ENCODE data around the gene FOXJ3. TPM values are rescaled to one million over a fixed set of nuclear protein-coding genes. Genes with fewer than 3 reads are reported as not detected.

FOXJ3 gene
- total and polyA plus RNA-seq, 2 of the 13 experiments (the other 11 are each of a cell fraction or from before 2014, with no cell fraction given), result 16.6 to 48.5 TPM

- ATAC-seq (no peak), DNase-seq (ENCODE audit: low spot score) (no peak), FAIRE-seq (no peak)
- POLR2A ChIA-PET, result no interaction called here
- H3K9me3 ChIP-seq (ENCODE audit: low read length), result no peaks in the 10 kb centered on the region
- H3K27me3 ChIP-seq (ENCODE audit: control insufficient read depth in 1 of 2, insufficient read depth in 2 of 2, low read length in 2 of 2), result no peaks in the 10 kb centered on the region
- H3K27ac ChIP-seq (ENCODE audit: extremely low read length, insufficient read depth, low read length), result no peak overlapping the region
- no peak overlapping the region for H2AFZ ChIP-seq (ENCODE audit: low read length)
- no peak overlapping the region for H3K9ac ChIP-seq (ENCODE audit: insufficient read depth, low read depth, low read length)
- no peak overlapping the region for H3K4me2 ChIP-seq (ENCODE audit: low read depth, low read length)
- H3K79me2 ChIP-seq (ENCODE audit: insufficient read depth, low read length), result peaks cover 47% of the 10 kb centered on the region
- H3K36me3 ChIP-seq (replicated peaks in 1 of 2; ENCODE audit: control insufficient read depth in 1 of 2, insufficient read depth in 2 of 2, low read length in 2 of 2), result no peaks in the 10 kb centered on the region; a peak in 2 of 5 replicates
- 84% methylated on average over 3 of the region's 3 CpGs for WGBS (ENCODE audit: low lambda C conversion rate)
- BruUV-seq (replicated peaks), result no TSS peak
- H4K20me1 ChIP-seq (ENCODE audit: insufficient read depth, low read length), result peaks cover 7% of the 10 kb centered on the region
- CTCF ChIA-PET (ENCODE audit: low intra/inter-chr PET ratio, low total read pairs), result no interaction called here
- in situ Hi-C loops (cut with HindIII; ENCODE audit: extremely low pct_ligation_motif_present, low pct_unique_long_range_greater_than_20kb) (no loop called here), intact Hi-C loops (cut with micrococcal nuclease; ENCODE audit: unreplicated experiment) (no loop called here)
- no peaks in the 10 kb centered on the region for H3K4me1 ChIP-seq (ENCODE audit: insufficient read depth, low read length)
- H3K4me3 ChIP-seq (replicated peaks in 1 of 3; ENCODE audit: insufficient read depth in 1 of 3, low read depth in 2 of 3, low read length in 3 of 3), result no peak overlapping the region
- TF ChIP-seq, protein P1, sequence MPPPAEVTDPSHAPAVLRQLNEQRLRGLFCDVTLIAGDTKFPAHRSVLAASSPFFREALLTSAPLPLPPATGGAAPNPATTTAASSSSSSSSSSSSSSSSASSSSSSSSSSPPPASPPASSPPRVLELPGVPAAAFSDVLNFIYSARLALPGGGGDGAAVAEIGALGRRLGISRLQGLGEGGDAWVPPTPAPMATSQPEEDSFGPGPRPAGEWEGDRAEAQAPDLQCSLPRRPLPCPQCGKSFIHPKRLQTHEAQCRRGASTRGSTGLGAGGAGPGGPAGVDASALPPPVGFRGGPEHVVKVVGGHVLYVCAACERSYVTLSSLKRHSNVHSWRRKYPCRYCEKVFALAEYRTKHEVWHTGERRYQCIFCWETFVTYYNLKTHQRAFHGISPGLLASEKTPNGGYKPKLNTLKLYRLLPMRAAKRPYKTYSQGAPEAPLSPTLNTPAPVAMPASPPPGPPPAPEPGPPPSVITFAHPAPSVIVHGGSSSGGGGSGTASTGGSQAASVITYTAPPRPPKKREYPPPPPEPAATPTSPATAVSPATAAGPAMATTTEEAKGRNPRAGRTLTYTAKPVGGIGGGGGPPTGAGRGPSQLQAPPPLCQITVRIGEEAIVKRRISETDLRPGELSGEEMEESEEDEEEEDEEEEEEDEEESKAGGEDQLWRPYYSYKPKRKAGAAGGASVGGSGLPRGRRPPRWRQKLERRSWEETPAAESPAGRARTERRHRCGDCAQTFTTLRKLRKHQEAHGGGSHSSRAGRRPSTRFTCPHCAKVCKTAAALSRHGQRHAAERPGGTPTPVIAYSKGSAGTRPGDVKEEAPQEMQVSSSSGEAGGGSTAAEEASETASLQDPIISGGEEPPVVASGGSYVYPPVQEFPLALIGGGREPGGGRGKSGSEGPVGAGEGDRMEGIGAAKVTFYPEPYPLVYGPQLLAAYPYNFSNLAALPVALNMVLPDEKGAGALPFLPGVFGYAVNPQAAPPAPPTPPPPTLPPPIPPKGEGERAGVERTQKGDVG (CRISPR knock-in tag; IDR thresholded peaks at IDR 0.05; ENCODE audit: borderline replicate concordance), result no peak
- TF ChIP-seq KMT2A (CRISPR knock-in tag; IDR thresholded peaks at IDR 0.05), result no peak
- no peak for TF ChIP-seq CBX1 (IDR thresholded peaks at IDR 0.05; ENCODE audit: low read depth)
- no peak for TF ChIP-seq ZNF564 (CRISPR knock-in tag; IDR thresholded peaks at IDR 0.05)
- no peak for TF ChIP-seq UBTF (CRISPR knock-in tag; IDR thresholded peaks at IDR 0.05)
- no peak for TF ChIP-seq CSRNP2 (CRISPR knock-in tag; conservative IDR thresholded peaks at IDR 0.05; ENCODE audit: low read depth)
- no peak for TF ChIP-seq ZSCAN12 (CRISPR knock-in tag; IDR thresholded peaks at IDR 0.05)
- TF ChIP-seq ZNF607 (CRISPR knock-in tag; IDR thresholded peaks at IDR 0.05; ENCODE audit: borderline replicate concordance), result no peak
- TF ChIP-seq IRX3 (CRISPR knock-in tag; IDR thresholded peaks at IDR 0.05; ENCODE audit: borderline replicate concordance, low read depth), result no peak
- TF ChIP-seq ZBTB25 (CRISPR knock-in tag; IDR thresholded peaks at IDR 0.05), result no peak
- no peak for TF ChIP-seq MIXL1 (CRISPR knock-in tag; IDR thresholded peaks at IDR 0.05)
- TF ChIP-seq ZNF292 (CRISPR knock-in tag; IDR thresholded peaks at IDR 0.05; ENCODE audit: borderline replicate concordance, low read depth), result no peak
- TF ChIP-seq JUNB (CRISPR knock-in tag; IDR thresholded peaks at IDR 0.05; ENCODE audit: borderline replicate concordance), result no peak
- no peak for TF ChIP-seq KDM6A (CRISPR knock-in tag; IDR thresholded peaks at IDR 0.05; ENCODE audit: low read depth)
- no peak for TF ChIP-seq ZNF850 (CRISPR knock-in tag; conservative IDR thresholded peaks at IDR 0.05)
- no peak for TF ChIP-seq ZNF770 (CRISPR knock-in tag; IDR thresholded peaks at IDR 0.05)
Observed at GRCh38 chr1:42250164-42250563, 84.9 kb downstream of the FOXJ3 start.
